Lower lobe of right lung (tissue), 2 donors: ENCODE results near the gene CTTNBP2NL. TPM values are rescaled to one million over a fixed set of nuclear protein-coding genes. Genes with fewer than 3 reads are reported as not detected.
"Not testable (repeated sequence)": the region's sequence is repeated elsewhere in the genome, so short reads cannot be mapped to it uniquely, and the experiment has no call there.

Experiments used
- ATAC-seq, 2 donors: fragments of 200-7000 bp; cut with Tn5 transposase; one replicate each; pipeline ENCODE4 v1.9.1; 2020 to 2022; ENCODE audit warnings: mild to moderate bottlenecking in 2 of 2, moderate library complexity in 2 of 2
- DNase-seq: peaks from one replicate; pipeline ENCODE4 v3.0.0-alpha.2; 2020
- H3K27ac ChIP-seq: fragments of 200-600 bp; one replicate; pipeline ENCODE4 v1.8.0; 2022
- H3K27me3 ChIP-seq: fragments of 200-600 bp; one replicate; pipeline ENCODE4 v1.8.0; 2022; ENCODE audit warnings: low read depth
- H3K36me3 ChIP-seq: fragments of 200-600 bp; one replicate; pipeline ENCODE4 v1.8.0; 2022; ENCODE audit warnings: mild to moderate bottlenecking
- H3K4me1 ChIP-seq: fragments of 200-600 bp; one replicate; pipeline ENCODE4 v1.8.0; 2022
- H3K4me3 ChIP-seq: fragments of 200-600 bp; one replicate; pipeline ENCODE4 v1.8.0; 2022; ENCODE audit warnings: mild to moderate bottlenecking
- H3K9me3 ChIP-seq: fragments of 200-600 bp; one replicate; pipeline ENCODE4 v1.8.0; 2022
- CTCF ChIP-seq: fragments of 200-600 bp; IDR thresholded peaks from one replicate; pipeline ENCODE4 v1.8.0; 2022; ENCODE audit warnings: antibody characterized with exemption, mild to moderate bottlenecking
- intact Hi-C: fragments of 100-400 bp; cut with DNase I; formaldehyde crosslinking; loops from one replicate; pipeline ENCODE4 v1.11.0; 2022
- total RNA-seq: library from RNA; stranded (reverse); fragmentation: NEBNext Ultra II Directional; extraction: Animal tissue kit (Norgen Biotek cat#: 25700); gene quantifications from one replicate; pipeline ENCODE4 v1.2.1, GENCODE V29; 2021
- donor health status: DM: no; HTN: yes; CAD: no; lungs with severe emphysema.

Gene CTTNBP2NL
- total RNA-seq, 1 donor from 2014 or later, result 56.3 TPM

GRCh38 chr1:112446411-112446810 is 50.4 kb downstream of the CTTNBP2NL start:
- ATAC-seq (peak in 1 of 2 donors; percentile 37), DNase-seq (no peak)
- Histone ChIP-seq H3K27me3 (no peaks in the 10 kb centered on the region), H3K9me3 (no peaks in the 10 kb centered on the region), H3K27ac (no peak overlapping the region), H3K4me3 (no peak overlapping the region), H3K4me1 (peaks cover 48% of the 10 kb centered on the region), H3K36me3 (peaks cover 7% of the 10 kb centered on the region)
- no peak for TF ChIP-seq CTCF
- intact Hi-C loops, result no loop called here

DNA sequence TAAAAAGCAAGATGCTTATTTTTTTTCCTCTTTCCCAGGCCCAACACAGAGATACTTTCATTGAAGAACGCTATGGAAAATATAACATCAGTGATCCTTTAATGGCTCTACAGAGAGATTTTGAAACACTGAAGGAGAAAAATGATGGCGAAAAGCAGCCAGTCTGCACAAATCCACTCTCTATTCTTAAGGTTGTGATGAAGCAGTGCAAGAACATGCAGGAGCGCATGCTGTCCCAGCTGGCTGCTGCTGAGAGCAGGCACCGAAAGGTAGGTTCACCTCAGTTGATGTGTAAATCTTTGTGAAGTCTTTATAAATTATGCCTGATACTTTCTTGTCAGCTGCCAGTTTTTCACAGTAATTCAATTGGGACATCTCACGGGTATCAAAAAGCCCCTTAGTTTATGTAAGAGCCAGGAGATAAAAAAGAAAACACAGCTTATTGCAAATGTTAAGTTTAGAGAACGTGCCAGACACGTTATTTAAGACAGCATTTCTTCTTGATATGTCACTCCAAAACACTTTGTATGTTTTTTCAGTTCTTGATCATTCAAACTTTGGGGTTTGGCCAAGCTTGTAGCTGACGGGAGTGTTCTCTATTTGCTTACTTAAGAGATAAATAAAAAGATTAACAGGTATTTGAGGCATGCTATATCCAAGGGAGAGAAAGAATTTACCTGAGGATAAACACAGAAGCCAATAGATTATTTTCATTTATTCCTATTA is 53.1 kb downstream of the CTTNBP2NL start:
- TF ChIP-seq CTCF, result no peak
- no peak overlapping the region for H3K4me3 ChIP-seq
- no peak overlapping the region for H3K27ac ChIP-seq
- peaks cover 11% of the 10 kb centered on the region for H3K36me3 ChIP-seq
- peak in 1 of 2 donors; percentile 78 for ATAC-seq
- DNase-seq, result no peak
- no peaks in the 10 kb centered on the region for H3K27me3 ChIP-seq
- intact Hi-C loops, result no loop called here
- H3K4me1 ChIP-seq, result peaks cover 32% of the 10 kb centered on the region
- H3K9me3 ChIP-seq, result no peaks in the 10 kb centered on the region

- intact Hi-C loops, result no loop called here
- ATAC-seq, result peak in 1 of 2 donors; percentile 31
- TF ChIP-seq CTCF, result no peak
- H3K4me3 ChIP-seq, result no peak overlapping the region
- no peaks in the 10 kb centered on the region for H3K9me3 ChIP-seq
- no peak for DNase-seq
- peaks cover 16% of the 10 kb centered on the region for H3K36me3 ChIP-seq
- H3K27me3 ChIP-seq, result no peaks in the 10 kb centered on the region
- H3K27ac ChIP-seq, result no peak overlapping the region
- peaks cover 27% of the 10 kb centered on the region for H3K4me1 ChIP-seq
Observed at GRCh38 chr1:112449630-112449983, 53.6 kb downstream of the CTTNBP2NL start.

GRCh38 chr1:112450773-112451172 is 54.8 kb downstream of the CTTNBP2NL start:
- H3K27me3 ChIP-seq, result no peaks in the 10 kb centered on the region
- no peak for TF ChIP-seq CTCF
- intact Hi-C loops, result no loop called here
- H3K27ac ChIP-seq, result no peak overlapping the region
- ATAC-seq, result no peak
- peaks cover 27% of the 10 kb centered on the region for H3K4me1 ChIP-seq
- H3K9me3 ChIP-seq, result no peaks in the 10 kb centered on the region
- DNase-seq, result no peak
- peaks cover 28% of the 10 kb centered on the region for H3K36me3 ChIP-seq
- H3K4me3 ChIP-seq, result no peak overlapping the region

GRCh38 chr1:112451301-112451700 is 55.3 kb downstream of the CTTNBP2NL start:
- H3K27ac ChIP-seq, H3K27me3 ChIP-seq, H3K4me3 ChIP-seq, DNase-seq, intact Hi-C loops, ATAC-seq, H3K9me3 ChIP-seq: not testable (repeated sequence)
- H3K36me3 ChIP-seq, result peaks cover 33% of the 10 kb centered on the region
- H3K4me1 ChIP-seq, result peaks cover 23% of the 10 kb centered on the region

GRCh38 chr1:112453876-112454275 is 57.9 kb downstream of the CTTNBP2NL start:
- no peaks in the 10 kb centered on the region for H3K9me3 ChIP-seq
- TF ChIP-seq CTCF, result no peak
- H3K4me3 ChIP-seq, result no peak overlapping the region
- no peaks in the 10 kb centered on the region for H3K27me3 ChIP-seq
- ATAC-seq (no peak), DNase-seq (no peak)
- no peak overlapping the region for H3K27ac ChIP-seq
- peaks cover 46% of the 10 kb centered on the region for H3K36me3 ChIP-seq
- intact Hi-C loops, result no loop called here
- H3K4me1 ChIP-seq, result peaks cover 22% of the 10 kb centered on the region
